ENCODE results near the gene VSNL1.

Gene VSNL1

GRCh38 chr2:17540093-17540812 lies at the start of gene VSNL1:
Gene VSNL1 (plus strand): TSS chr2:17540696. CDS start chr2:17592075, 51,379 bp downstream.
- Mint-ChIP-seq H3K27ac (no peak within 1 kb of the TSS), H3K4me1 (ENCODE audit: low read depth) (peaks cover 5% of the 10 kb centered on the region), H3K27me3 (peaks cover 69% of the 10 kb centered on the region), H3K4me3 (no peak within 1 kb of the TSS), H3K36me3 (ENCODE audit: low read depth) (no peaks in the 10 kb centered on the region), H3K9me3 (no peaks in the 10 kb centered on the region)
- no peak for DNase-seq

- no peaks in the 10 kb centered on the region for H3K9me3 Mint-ChIP-seq
- H3K4me1 Mint-ChIP-seq (ENCODE audit: low read depth): no peaks in the 10 kb centered on the region
- H3K27ac Mint-ChIP-seq: no peak overlapping the region
- H3K36me3 Mint-ChIP-seq (ENCODE audit: low read depth): no peaks in the 10 kb centered on the region
- H3K27me3 Mint-ChIP-seq: no peaks in the 10 kb centered on the region
- no peak for DNase-seq
- no peak overlapping the region for H3K4me3 Mint-ChIP-seq
Measured at GRCh38 chr2:17495590-17495989, 44.9 kb upstream of the VSNL1 start.

- no peaks in the 10 kb centered on the region for H3K27me3 Mint-ChIP-seq
- no peak for DNase-seq
- H3K27ac Mint-ChIP-seq: no peak overlapping the region
- no peaks in the 10 kb centered on the region for H3K9me3 Mint-ChIP-seq
- no peaks in the 10 kb centered on the region for H3K36me3 Mint-ChIP-seq (ENCODE audit: low read depth)
- no peak overlapping the region for H3K4me3 Mint-ChIP-seq
- no peaks in the 10 kb centered on the region for H3K4me1 Mint-ChIP-seq (ENCODE audit: low read depth)
Measured at GRCh38 chr2:17497718-17498117, 42.8 kb upstream of the VSNL1 start.

DNA sequence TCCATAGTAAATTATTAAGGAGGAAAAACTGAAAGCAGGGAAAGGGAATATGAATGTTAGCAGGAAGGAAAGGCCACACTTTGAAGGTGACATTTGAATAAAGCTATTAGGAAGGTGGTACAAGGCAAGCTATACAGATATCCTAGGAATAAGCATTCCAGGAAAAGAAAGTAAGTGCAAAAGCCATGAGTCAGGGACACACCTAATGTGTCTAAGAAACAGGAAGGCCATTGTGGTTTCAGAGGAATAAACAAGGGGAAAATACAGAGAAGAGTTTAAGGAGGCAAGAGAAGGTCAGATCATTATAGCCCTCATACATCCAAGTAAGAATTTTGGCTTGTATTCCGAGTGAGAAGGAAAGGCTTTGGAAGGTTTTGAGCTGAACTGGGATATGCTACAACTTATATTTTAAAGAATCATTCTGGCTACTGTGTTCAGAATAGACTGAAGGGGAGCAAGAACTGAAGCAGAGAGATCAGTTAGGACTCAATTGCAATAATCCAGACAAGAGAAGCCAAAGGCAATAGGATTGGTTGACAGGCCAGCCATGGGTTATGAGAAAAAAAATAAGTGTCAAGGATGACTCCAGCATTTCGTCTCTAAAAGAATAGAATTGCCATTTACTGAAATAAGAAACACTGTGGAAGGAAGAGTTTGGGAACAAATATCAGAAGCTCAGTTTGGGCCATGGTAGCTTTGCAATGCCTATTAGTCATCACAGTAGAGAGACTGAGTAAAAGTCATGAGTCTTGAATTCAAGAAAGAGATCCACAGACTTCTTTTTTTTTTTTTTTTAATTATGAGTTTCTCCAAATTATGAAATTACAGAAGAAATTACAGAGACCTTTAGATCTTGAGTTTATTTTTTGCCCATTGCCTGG lies 33.5 kb upstream of the VSNL1 start:
- no peaks in the 10 kb centered on the region for H3K27me3 Mint-ChIP-seq
- DNase-seq: no peak
- H3K4me3 Mint-ChIP-seq: no peak overlapping the region
- no peaks in the 10 kb centered on the region for H3K36me3 Mint-ChIP-seq (ENCODE audit: low read depth)
- no peaks in the 10 kb centered on the region for H3K9me3 Mint-ChIP-seq
- H3K27ac Mint-ChIP-seq: no peak overlapping the region
- no peaks in the 10 kb centered on the region for H3K4me1 Mint-ChIP-seq (ENCODE audit: low read depth)

DNA sequence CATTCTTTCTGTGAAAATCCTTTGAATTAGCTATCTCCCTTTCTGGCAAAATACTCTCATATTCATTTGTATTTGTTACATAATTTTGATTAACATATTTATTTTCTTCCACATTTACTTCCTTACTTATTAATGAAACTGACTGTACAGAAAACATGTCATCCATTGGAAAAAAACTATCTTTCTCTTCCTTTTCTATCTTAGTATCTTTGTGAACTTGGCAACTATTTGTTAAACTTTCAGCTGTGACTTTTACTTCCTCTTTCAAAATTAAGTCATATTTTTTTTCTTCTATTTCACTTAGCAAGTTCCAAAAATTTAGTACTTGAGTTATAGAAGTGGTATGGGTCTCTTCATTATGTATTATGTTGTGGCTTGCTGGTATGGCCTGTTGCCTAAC lies 24.8 kb upstream of the VSNL1 start:
- Mint-ChIP-seq H3K36me3 (ENCODE audit: low read depth) (no peaks in the 10 kb centered on the region), H3K4me1 (ENCODE audit: low read depth) (no peaks in the 10 kb centered on the region), H3K9me3 (peaks cover 2% of the 10 kb centered on the region), H3K27me3 (peaks cover 31% of the 10 kb centered on the region), H3K27ac (no peak overlapping the region), H3K4me3 (no peak overlapping the region)
- DNase-seq: no peak

DNA sequence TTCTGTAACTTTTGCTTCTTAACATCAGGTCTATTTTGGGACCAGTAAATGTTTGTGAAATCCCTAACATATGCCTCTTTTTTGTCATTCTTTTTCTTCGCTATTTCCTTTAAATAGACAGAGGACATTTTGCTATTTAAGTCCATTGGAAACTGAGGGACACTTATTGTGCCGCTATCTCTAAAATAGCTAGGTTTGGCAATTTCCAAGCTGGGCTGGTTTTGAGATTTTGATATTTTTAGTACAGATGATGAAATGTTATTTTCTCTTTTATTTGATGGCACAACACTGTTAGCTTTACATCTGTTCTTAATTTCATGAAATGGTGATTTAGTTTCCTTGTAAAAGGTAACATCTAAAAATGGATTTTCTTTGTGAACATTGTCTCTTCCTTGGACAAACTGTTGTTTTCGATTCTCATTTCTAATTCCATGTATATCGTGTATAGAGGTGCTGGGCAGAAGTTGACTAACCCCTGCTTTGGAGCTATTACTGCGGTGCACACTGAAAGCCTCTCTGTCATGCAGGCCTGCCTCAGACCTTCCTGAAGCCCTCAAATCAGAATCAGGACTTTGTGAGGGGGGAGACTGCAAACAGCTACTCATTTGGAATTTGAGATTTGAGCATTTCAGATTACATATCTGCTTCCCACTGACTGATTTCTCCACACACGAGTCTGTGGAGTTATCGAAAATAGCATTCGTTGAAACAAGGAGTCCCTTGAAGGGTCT lies 22.9 kb upstream of the VSNL1 start:
- Mint-ChIP-seq H3K4me1 (ENCODE audit: low read depth) (no peaks in the 10 kb centered on the region), H3K9me3 (peaks cover 2% of the 10 kb centered on the region), H3K27me3 (peaks cover 35% of the 10 kb centered on the region), H3K36me3 (ENCODE audit: low read depth) (no peaks in the 10 kb centered on the region), H3K27ac (no peak overlapping the region), H3K4me3 (no peak overlapping the region)
- DNase-seq: no peak

- Mint-ChIP-seq H3K27me3 (peaks cover 35% of the 10 kb centered on the region), H3K4me3 (no peak within 1 kb of the TSS), H3K9me3 (peaks cover 2% of the 10 kb centered on the region), H3K36me3 (ENCODE audit: low read depth) (no peaks in the 10 kb centered on the region), H3K27ac (no peak within 1 kb of the TSS), H3K4me1 (ENCODE audit: low read depth) (no peaks in the 10 kb centered on the region)
- peak; percentile 28 for DNase-seq
Measured at GRCh38 chr2:17518212-17519154, 22.0 kb upstream of the VSNL1 start, which contains the start of gene RAD51AP2. Gene RAD51AP2 (minus strand): TSS chr2:17518440. CDS start chr2:17518415, 25 bp downstream.

DNA sequence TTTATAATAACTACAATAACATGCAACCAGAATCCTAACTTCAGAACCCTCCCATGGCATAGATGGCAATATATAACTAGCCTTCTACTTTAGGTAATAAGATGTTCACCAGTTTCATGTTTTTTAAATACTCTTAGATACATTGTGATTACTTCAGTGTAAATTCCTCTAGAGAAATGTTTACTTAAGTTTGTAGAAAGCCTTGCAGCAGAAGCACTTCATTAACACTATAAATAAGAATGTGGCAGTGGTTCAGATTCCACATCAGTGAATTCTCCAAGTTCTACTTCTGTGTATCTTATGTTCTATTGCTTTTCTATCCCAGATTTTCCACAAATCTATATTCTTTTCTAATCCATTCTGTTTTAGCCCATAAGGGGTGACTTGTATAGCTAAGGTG lies 21.0 kb upstream of the VSNL1 start:
- no peak for DNase-seq
- H3K27ac Mint-ChIP-seq: no peak overlapping the region
- H3K27me3 Mint-ChIP-seq: peaks cover 35% of the 10 kb centered on the region
- no peaks in the 10 kb centered on the region for H3K36me3 Mint-ChIP-seq (ENCODE audit: low read depth)
- no peaks in the 10 kb centered on the region for H3K4me1 Mint-ChIP-seq (ENCODE audit: low read depth)
- H3K4me3 Mint-ChIP-seq: no peak overlapping the region
- peaks cover 2% of the 10 kb centered on the region for H3K9me3 Mint-ChIP-seq

DNA sequence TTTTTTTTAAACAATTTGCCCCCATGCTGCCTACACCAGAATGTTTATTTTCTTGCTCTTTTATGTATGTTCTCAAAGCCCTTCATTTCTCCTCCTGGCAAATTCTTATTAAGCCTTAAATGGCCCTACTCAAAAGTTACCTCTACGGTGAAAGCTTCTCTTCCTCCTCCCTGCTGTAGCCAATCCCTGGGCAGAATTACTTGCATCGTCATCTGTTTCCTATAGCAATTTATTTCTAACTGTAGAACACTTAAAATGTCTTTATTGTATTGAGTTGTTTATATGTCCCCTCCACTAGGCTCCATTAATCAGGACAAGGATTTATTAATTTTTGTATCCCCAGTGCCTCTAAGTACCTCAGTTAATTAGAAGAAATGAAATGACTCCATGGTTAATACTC lies 19.7 kb upstream of the VSNL1 start:
- Mint-ChIP-seq H3K4me1 (ENCODE audit: low read depth) (no peaks in the 10 kb centered on the region), H3K27me3 (peaks cover 35% of the 10 kb centered on the region), H3K36me3 (ENCODE audit: low read depth) (no peaks in the 10 kb centered on the region), H3K9me3 (peaks cover 2% of the 10 kb centered on the region), H3K4me3 (no peak overlapping the region), H3K27ac (no peak overlapping the region)
- DNase-seq: no peak

DNA sequence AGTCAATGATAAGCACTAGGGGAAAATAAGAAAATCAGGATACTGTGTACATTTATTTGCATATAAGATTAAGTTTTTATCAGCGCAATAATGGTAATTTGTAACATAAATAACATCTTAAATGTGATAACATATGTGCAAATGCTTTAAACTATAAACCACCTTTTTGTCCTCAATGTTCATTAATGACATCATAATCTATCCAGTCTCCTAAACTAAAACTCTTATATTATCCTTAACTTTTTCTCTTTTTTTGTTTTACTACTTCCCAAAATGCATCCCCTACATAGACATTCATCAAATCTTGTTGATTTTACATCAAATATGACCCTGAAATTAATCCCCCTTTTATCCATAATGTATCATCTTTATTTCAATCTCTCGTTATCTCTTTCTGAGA lies 18.9 kb upstream of the VSNL1 start:
- Mint-ChIP-seq H3K9me3 (peaks cover 2% of the 10 kb centered on the region), H3K27me3 (peaks cover 35% of the 10 kb centered on the region), H3K36me3 (ENCODE audit: low read depth) (no peaks in the 10 kb centered on the region), H3K4me1 (ENCODE audit: low read depth) (no peaks in the 10 kb centered on the region), H3K27ac (no peak overlapping the region), H3K4me3 (no peak overlapping the region)
- DNase-seq: no peak

- DNase-seq: no peak
- Mint-ChIP-seq H3K36me3 (ENCODE audit: low read depth) (no peaks in the 10 kb centered on the region), H3K4me1 (ENCODE audit: low read depth) (no peaks in the 10 kb centered on the region), H3K4me3 (no peak overlapping the region), H3K27me3 (peaks cover 29% of the 10 kb centered on the region), H3K9me3 (no peaks in the 10 kb centered on the region), H3K27ac (no peak overlapping the region)
Measured at GRCh38 chr2:17522303-17522702, 18.2 kb upstream of the VSNL1 start.

DNA sequence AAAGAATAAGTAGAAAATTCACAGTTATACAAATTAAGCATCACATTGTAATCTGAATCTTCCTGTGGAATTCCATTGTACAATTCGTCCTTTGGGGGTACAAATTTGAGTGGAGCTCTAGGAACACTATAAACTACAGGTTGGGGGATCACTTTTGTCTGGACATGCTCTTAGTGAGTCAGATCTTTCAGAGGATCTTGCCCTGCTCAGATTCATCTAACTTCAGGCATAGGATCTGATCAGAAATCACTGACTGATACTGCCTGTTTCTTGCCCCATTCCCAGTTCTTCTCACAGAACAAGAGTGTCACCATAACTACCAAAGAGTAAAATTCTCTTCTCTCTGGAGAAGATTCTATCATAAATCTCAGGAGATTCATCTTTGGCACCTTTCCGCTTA lies 10.7 kb upstream of the VSNL1 start:
- H3K36me3 Mint-ChIP-seq (ENCODE audit: low read depth): no peaks in the 10 kb centered on the region
- no peak for DNase-seq
- H3K27me3 Mint-ChIP-seq: no peaks in the 10 kb centered on the region
- no peaks in the 10 kb centered on the region for H3K9me3 Mint-ChIP-seq
- no peak overlapping the region for H3K27ac Mint-ChIP-seq
- no peak overlapping the region for H3K4me3 Mint-ChIP-seq
- no peaks in the 10 kb centered on the region for H3K4me1 Mint-ChIP-seq (ENCODE audit: low read depth)

DNA sequence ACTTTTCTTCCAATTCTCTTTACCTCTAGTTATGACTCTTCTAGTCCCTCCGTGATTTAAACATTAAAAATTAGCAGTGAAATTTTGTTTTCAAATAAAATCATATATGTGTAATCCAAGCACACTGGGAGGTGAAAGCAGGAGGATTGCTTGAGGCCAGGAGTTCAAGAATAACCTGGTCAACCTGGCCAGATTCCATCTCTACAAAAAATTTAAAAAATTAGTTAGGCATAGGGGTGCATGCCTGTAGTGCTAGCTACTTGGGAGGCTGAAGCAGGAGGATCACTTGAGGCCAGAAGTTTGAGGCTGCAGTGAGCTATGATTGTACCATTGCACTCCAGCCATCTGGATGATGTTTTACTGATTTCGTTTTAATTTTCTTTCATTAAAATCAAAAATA lies 7.0 kb upstream of the VSNL1 start:
- no peak for DNase-seq
- peaks cover 21% of the 10 kb centered on the region for H3K27me3 Mint-ChIP-seq
- no peak overlapping the region for H3K4me3 Mint-ChIP-seq
- H3K36me3 Mint-ChIP-seq (ENCODE audit: low read depth): no peaks in the 10 kb centered on the region
- H3K4me1 Mint-ChIP-seq (ENCODE audit: low read depth): peaks cover 4% of the 10 kb centered on the region
- H3K27ac Mint-ChIP-seq: no peak overlapping the region
- no peaks in the 10 kb centered on the region for H3K9me3 Mint-ChIP-seq

DNA sequence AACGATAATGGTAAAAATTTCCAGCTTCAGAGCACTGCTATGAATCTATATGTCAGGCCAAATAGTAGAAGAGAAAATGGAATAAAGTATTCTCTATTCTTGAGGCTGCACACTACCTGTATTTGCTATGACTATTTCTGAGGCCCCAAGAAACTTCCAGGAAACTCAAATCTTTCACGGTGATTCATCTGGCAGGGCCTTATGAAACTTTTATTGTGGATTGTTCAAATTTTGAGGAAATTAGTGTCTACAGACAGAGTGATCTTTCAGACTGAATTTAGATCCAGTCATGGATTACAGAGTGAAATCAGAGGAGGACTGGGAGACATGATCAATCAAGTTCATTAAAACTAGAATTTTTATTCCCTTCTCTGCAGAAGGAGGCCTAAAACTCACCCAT lies 4.1 kb upstream of the VSNL1 start:
- peaks cover 47% of the 10 kb centered on the region for H3K27me3 Mint-ChIP-seq
- no peak overlapping the region for H3K4me3 Mint-ChIP-seq
- H3K36me3 Mint-ChIP-seq (ENCODE audit: low read depth): no peaks in the 10 kb centered on the region
- H3K27ac Mint-ChIP-seq: no peak overlapping the region
- no peaks in the 10 kb centered on the region for H3K9me3 Mint-ChIP-seq
- peaks cover 5% of the 10 kb centered on the region for H3K4me1 Mint-ChIP-seq (ENCODE audit: low read depth)
- DNase-seq: no peak
